ENCODE data around the gene CMTR2.

GRCh38 chr16:71295950-71296349 is 6.7 kb upstream of the CMTR2 start:
- TF ChIP-seq CTCF (IDR thresholded peaks at IDR 0.05) (no peak), EZH2 (IDR thresholded peaks at IDR 0.05) (no peak)
